Activated effector memory CD4-positive, alpha-beta T cell treated with anti-CD3 and anti-CD28 coated beads, Interleukin-2, amount 50 U/mL, for 16 hours (primary cell): ENCODE data around the gene RBM18.
A peak's percentile ranks its signal among the peaks of the same experiment; 100 is the strongest.

ENCODE experiments used
- DNase-seq: peaks from one replicate; pipeline ENCODE4 v3.0.0-alpha.2; 2020

RBM18 gene

DNA sequence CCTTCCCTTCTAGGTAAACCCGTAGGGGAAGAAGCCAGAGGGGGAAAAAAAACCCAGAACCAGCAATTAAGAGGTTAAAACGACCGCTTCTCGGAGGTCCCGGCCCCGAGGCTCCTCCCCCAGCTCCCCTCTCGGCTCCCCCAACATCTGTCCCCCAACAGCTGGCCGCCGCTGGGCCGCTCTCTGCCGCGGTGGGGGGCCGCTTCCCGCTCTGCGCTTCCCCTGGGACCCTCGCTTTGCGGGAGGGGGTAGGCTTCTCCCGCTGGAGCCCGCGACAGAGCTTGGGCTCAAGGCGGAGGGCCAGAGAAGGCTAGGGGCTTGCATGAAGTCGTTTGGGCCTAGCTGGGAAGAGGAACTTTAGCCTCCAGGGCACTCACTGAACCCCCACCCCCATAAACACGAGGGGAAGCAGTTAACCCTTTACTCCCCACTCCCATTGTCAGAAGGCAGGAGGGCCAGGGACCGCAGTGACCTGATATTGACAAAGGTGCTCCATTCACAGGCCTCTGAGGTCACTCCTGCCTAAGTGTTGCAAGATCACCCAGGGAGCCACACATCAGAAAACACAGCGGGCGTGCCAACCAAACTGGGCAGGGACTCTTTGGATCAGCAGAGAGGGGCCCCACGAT, 43.3 kb downstream of the RBM18 start:
- no peak for DNase-seq

DNA sequence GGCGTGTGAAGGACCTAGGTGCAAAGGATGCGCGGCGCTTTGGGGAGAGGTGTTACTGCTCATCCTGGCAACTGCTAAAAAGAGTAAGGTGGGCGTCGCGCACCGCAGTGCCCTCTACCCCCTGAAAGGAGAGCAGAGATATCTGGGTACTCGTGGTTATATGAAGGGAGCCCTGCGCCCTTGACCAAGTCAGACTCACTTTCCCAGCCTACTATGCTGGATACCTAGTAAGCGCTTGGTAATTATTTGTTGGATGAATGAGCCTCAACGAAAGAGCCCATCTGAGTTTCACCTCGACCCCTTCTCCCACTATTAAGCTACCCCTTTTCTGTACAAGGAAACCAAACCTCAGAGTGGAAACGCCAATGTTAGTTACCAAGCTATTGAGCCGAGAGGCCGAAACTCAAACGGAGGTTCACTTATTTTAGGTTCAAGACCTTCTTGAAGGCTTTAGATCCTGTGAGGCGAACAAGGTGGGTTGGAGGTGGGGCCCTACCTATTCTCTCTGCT, 43.9 kb downstream of the RBM18 start:
- no peak for DNase-seq

DNA sequence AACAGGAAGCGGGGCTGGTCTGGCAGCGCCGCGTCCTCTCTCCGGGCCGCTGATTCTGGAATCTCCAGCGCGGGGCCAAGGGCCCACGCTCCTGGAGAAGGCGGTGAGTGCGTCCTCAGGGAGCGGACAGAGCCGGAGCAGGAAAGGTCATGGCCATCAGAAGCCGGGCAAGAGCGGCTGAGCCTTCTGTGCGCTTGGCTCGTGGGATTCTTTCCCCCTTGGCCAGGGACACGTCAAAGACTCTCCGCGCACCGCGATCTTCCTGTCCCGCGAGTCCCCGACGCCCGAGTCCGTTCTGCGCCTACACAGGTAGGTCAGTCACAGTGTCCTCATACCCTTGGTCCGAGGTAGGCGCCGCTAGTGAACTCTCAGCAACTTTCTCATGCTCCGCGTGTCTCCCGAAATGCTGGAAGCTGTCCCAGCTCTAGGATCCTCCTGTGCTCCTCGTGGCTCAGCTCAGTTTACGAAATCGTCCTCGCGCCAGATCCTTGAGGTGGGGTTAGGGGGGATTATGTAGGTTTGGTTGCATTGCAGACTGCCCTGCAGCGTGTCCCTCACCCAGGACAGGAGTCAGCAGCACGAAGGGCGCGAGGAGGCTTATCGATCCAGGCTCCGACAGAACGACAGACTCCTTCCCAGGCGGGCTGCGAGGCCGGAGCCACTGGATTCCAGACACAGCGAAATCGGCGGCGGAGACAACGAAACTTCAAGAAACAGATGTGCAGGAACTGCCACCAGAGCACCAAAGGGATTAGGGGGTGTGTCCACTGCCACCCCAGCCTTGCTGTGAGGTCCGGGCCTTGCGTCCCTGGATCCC, 44.6 kb downstream of the RBM18 start:
- DNase-seq = no peak

DNA sequence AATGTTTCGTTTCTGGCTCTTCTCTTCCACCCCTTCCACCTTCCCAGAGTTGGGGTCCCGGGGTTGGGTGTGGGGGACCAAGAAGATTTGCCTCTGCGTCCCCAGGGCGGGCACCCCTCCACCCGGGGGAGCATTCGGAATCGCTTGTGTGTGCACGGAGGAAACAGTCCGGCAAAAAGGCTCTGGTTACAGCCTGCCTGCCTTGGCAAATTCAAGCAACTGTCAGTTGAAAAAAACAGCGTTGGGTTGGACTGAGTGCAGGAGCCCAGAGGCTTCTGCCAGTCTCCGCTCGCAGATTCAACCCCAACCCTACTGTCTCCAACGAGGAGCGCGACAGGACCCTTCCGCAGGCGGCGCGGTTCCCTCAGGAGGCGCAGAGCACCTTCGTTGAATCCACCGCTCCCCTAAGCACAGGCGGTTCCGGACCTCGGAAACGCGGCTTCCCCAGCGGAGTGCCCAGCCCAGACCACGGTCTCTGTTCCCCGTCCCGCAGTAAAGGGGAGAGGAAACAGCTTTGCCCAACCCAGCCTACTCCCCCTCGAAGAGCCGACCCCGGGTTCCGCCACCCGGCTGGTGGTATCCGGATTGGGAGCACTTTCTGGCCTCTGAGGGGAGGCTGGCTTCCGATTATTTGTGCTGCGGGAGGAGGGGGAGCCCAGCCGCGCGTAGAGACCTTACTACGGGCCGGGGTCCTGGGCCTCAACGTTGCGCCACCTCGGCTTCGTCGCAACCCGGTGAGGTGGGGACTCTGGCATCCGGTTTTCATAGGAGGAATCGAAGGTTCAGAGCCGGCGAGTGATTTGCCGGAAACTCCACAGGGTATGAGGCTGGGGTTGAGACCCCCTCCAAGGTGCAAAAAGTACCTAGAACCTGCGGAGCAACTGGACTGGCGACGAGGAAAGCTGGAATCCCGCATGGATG, 45.4 kb downstream of the RBM18 start:
- DNase-seq = no peak

DNA sequence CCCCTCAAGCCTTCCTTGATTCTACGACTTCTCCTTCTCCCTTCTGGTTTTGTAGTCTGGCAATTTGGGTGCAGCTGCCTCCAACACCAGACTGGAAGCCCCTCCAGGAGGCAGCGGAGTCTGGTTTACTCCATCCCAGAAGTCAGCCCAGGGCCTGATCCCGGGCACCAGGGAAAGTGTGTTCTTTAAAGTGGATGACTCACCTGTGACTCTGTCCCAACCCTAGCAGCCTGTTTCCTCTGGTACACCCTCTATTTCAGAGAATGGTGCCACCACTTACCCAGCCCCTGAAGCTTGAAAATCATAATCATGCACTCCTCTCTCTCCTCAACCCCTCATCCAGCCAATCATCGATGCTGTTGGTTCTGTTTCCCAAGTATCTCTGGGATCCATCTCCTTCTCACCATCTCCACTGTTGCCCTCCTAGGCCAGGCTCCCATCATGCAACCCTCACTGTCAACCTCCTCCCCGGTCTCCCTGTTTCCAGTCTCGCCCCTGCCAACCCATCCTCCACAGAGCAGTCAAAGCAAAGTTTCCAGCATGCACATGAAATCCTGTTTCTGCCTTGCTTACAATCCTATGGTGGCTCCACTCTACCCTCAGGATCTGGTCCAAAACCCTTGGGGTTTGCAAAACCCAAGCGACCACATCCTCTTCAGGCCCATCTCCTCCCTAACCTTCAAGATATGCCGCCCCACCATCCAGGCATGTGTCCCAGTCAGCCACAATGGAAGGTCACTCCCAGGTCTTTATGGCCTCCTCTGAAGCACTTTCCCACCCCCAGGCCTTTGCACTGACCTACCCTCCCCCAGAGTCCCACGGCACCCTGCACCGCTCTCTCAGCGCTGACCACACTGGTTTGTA, 46.3 kb downstream of the RBM18 start:
- DNase-seq = no peak

DNA sequence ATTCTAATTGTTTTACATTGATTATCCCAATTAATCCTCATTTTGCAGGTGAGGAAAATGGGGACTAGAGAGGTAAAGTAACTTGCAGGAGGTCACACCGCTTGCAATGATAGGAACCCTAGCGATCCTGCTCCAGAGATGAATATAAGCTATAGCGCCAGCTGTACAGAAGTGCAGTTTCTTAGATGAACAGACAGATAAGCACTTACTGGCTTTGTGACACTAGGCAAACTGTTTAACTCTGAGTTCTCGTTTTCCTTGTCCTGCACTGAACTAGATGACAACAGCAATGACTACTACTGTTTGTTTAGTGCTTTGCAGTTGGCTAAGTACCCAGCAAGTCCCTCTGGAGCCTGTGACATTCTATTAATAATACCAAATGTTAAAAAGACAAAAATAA, 47.0 kb downstream of the RBM18 start:
- DNase-seq = no peak

DNA sequence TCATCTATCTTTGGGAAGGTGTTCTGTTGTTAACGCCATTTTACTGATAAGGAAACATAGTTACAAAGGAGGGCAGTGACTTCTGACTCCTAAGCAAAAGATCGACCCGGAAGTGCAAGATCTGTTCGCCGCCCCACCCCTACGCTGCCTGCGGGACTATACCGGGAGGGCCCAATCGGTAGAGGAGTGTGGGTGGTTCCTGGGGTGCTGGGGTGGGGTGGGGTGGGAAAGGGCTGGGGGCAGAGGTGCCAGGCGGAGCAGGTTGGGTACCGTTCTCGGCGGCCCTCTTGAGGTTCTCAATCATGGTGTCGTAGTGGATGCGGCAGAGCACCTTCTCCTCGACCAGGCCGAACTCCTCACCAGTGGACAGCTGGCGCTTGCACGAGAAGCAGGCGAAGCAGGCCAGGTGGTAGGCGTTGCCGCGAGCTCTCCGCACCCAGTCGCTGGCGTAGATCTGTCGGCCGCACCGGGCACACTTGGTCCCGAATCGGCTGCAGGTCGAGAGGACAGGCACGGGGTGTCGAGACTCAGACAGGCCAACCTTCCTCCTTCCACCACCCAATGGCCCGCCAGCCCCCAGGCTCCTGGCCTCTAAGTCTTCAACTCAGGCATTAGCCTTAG, 47.7 kb downstream of the RBM18 start:
- DNase-seq = no peak

DNA sequence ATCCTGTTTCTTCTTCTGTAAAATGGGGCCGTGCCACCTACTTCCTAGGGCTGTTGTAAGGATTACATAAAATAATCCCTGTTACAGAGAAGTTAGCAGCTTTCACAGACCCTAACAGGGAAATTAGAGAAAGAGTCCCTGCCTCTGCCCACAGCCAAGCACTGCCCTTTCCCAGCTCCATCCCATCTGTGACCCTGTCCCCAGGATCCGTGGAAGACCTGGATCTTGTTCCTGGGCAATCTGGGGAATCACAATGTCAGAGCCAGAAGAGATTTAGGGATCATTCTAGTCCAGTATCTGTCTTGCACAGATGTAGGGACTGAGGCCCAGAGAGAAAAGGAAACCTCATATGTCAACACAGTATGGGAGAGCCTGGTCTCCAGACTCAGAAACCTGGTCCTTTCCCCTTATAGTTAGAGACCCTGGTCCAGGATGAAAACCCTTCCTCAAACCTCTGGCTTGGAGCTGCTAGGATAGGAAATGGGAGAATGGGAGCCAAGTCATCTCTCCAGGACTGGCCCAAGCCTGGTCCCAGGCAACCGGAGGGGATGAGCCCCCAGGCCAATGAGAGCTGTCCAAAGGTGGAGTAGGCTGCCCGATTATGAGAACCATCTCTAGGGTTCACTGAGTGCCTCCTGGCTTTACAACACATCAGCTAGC, 48.4 kb downstream of the RBM18 start:
- DNase-seq = no peak

DNA sequence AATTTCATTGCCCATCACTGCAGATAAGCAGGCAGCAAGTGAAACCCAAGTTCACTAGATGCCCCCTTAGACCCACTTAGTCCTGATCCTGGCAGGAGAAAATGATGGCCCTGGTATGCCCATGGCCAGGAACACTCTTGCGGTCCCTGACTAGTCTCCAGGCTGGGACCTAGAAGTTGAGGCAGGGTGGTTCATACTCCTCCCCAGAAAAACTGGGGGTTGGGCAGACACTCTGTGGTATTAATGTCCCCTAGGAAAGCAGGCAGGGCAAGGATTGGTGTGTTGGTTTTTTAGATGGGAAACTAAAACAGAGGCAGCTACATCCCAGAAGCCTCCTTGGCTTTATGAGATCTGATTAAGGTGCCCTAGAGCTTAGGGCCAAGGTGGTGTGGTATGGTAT, 49.0 kb downstream of the RBM18 start:
- no peak for DNase-seq

DNA sequence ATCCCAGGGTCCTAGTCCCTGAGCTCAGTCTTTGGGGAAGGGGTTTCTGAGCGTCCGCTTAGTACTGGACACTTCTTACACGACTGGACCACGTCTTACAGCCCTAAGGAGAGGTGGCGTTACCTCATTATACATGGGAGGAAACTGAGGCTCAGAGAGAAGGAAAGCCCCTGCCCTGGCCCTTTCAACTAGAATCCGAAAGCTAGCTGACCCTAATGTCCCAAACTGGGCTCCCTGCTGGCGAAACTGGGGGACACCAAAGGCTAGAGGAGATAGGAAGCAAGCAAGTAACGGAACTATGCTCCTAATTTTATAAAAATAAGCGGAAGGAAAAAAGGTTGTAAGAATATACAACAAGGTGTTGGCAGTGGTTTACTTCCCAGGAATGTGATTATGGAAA, 50.1 kb downstream of the RBM18 start:
- DNase-seq = no peak

DNA sequence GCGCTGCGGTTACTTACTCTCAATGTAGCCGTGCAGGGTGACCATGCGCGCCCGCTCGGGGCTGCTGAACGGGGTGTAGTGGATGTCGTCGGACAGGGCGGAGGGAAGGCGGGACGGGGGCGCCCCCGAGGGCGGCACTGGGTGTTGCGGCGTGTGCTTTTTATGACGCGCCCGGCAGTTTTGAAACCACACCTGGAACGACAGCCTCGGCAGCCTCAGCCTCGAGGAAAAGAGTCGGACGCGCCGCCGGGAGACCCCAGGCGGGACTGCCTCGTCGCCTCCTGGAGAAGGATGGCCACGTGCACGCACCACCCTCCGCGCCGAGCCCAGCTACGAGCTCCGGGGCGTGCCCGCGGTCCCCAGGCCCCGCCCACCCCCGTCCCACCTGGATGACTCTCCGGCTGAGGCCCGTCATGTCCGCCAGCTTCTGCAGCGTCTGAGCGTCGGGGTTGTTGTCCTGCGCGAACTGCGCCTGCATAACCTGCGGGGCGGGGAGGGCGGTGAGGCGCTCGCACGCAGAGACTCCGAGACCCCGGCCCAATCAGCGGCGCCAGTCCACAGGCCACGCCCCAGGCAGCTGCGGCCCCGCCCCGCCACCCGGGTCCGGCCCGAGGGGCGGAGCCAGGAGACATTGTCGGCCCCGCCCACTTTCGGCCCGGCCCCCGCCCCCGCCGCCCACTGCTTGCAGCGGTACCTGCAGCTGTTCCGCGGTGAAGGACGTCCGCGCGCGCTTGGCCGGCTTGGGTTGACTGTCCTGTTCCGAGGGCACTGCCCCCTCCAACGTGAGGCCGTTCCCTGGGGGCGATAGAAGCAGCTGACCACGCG, 50.8 kb downstream of the RBM18 start:
- peak; percentile 81 for DNase-seq

DNA sequence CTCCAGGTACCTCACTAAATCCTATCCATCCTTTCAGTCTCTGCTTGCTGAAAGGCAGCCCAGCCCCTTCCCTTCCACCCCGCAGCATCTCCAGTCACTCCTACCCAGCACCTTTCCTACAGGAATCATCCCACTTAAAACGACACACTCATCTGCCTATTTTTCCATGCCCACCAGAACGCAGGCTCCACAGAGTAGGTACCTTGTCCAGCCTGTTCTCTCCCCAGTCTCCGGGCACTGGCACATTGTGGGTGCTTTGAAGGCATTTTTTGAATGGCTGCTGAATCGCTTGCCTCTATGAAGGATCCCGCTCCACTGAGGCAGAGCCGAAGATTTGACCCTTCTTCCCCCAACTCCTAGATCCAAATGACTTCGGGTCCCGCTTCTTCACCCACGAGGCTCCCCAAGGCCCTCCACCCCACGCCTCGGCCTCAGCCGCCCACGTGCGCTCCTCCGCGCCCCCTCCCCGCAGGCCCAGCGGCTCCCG, 51.5 kb downstream of the RBM18 start:
- DNase-seq = no peak

DNA sequence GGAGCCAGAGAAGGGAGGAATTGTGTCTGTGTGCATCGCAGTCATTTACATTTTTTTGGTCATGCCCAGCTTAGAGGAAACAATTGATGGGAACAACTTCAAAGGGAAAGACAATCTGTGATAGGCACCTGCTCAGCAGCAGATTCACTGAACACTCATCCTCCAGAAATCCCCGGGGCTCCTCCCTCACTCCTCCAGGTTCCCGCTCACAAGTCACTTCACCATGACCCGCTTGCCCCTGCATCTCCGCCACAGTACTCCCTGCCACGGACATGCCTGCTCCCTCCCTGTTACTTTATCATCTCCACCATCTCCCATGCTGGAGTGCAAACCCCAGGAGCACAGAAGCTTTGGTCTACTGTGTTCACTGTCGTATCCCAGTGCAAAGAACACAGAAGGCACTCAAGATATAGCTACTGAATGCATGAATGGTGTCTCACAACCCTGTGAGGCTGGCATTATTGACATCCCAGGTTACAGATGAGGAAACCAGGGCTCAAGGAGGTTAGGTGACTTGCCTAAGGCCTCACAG, 52.1 kb downstream of the RBM18 start:
- DNase-seq = peak; percentile 30

DNA sequence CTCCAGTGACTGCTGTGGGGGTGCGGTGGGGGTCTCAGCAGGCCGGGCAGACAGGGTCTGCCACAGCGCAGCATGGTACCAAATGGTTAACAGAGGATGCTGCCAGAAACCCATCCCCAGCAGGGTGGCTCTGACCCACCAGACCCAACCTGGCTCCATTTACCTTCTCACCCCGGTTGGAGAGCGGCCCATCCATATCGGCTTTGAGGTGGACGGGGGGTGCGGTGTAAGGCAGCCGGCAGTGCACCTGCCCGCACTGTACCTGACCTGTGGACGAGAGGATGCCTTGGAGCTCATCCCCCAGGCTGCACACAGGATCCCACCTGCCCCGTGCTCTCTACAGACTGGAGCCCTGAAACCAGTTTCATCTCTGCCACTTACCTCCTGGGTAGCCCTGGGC, 55.2 kb downstream of the RBM18 start:
- DNase-seq = peak; percentile 49

DNA sequence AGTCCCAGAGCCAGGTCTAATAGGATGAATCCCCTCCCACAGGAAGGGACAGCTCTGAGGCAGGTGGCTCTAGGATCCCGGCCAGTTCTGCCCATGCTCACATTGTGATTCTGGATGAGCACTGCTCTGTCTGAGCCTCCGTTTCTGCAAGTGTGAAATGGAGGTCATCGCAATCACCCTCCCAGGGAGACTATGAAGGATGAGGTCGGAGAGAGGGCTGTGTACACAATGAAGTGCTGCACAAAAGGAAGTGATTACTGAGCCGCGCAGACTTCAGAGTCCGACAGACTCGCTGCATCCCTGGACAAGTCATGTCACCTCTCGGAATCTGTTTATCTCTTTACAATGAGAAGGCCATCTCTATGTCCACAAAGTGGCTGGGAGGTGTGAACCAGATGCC, 57.5 kb downstream of the RBM18 start:
- DNase-seq = peak; percentile 5

DNA sequence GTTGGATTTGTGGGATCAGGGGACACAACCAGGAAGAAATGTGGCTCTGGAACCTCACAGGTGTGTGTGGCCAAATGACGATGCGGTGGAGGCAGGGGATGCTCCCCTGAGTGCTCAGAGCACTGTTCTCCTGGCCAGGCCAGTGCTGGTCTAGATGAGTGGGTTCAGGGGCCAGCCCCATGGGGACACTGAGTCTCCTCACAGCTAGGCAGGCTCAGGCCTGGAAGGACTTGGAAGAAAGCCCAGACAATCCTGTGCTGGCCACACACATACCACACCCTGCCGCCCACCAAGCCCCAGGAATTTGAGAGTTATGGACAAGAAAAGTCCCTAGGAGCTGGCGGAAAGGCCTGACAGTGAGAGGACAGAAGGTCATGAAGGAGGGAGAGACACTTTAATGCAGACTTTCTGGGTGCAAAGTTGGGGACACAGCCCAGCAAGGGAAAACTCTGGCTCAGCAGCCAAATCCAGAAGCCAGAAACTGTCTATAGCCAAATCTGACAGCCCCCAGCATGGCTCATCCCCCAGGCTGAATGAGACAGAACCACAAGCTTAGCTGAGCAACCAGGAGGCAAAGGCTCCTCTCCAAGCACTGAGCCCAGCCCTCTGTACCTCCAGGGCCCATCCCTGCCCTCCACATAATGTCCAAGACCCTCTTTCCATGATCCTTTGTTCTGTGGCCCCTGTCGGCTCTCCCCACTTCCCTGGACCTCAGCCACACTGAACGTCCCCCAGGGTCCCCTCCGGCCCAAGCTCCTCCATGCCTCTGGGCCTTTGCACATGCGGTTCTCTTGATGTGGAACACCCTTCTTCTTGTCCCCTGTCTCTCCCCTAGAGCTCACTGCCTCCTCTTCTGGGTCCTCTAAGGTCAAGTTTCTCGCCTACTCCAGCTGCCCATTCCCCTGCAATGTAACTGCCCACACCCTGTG, 58.3 kb downstream of the RBM18 start:
- DNase-seq = peak; percentile 2

DNA sequence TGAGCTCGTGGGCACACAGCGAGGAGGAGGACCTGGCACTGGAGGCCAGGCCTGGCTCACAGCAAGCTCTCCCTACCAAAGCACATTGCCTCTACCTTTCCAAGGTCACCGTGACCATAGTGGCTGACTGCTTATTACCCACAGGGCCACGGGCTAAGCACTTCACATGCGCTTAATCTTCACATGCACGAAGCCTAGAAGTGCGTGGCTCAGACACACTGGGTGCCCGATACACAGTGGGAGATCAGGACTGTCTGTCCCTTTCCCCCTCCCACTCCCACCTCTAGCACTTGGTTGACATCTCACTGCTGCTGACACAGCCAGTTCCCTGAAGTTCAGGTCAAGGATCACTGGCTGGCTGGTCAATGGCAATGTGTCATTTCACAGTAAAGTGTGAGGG, 59.5 kb downstream of the RBM18 start:
- DNase-seq = no peak

DNA sequence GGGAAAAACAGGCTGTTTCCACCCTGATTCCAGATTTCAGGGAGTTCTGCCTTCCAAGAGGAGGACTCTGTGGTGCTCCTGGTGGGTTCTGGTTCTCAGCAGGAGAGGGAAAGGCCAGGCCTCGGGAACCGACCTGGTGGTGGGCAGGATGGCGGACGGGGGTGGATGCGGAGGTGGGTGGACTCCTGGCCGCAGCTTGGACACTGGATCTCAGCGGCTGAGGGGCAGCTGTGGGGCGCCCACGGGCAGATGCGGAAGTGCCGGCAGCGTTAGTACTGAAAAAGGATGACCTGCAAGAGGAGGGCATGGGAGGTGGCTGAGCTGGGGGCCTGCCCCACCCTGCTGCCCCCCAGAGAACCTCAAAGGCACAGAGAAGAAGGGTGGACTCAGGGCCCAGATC, 60.1 kb downstream of the RBM18 start:
- no peak for DNase-seq

DNA sequence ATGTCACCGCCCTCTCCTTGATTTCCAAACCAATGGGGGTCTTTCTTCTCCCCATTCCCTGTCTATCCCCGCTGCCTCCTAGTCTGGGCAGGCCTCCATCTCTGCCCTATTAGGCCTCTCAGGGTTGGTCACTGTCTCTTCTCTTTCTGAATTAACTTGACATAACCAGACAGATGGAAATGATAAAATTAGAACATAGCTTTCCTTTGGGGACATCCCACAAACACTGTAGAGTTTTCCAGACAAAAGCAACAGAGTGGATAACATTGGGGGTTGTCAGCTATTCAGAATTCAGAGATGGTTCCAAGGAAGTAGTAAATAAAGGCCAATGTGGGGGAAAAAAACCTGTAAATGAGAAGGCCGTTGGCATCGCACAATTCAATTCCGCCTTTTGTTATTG, 60.6 kb downstream of the RBM18 start:
- DNase-seq = no peak
